Brain pericyte (primary cell): Measurements from ENCODE around the gene CNKSR1.

ENCODE experiments used
- DNase-seq: peaks from one replicate; pipeline ENCODE4 v3.0.0-alpha.2; 2012; ENCODE audit warnings: low read depth, low spot score

CNKSR1 gene

GRCh38 chr1:26160527-26161414, 16.5 kb upstream of the CNKSR1 start:
- no peak for DNase-seq

- no peak for DNase-seq
Observed at GRCh38 chr1:26161415-26162219, 15.7 kb upstream of the CNKSR1 start.

GRCh38 chr1:26162220-26162709, 15.0 kb upstream of the CNKSR1 start:
- no peak for DNase-seq

- no peak for DNase-seq
Observed at GRCh38 chr1:26163684-26164035, 13.6 kb upstream of the CNKSR1 start.

GRCh38 chr1:26164036-26164860, 13.0 kb upstream of the CNKSR1 start:
- DNase-seq, result no peak

- no peak for DNase-seq
Observed at GRCh38 chr1:26164861-26165842, 12.1 kb upstream of the CNKSR1 start.

- DNase-seq, result no peak
Observed at GRCh38 chr1:26166719-26167281, 10.5 kb upstream of the CNKSR1 start.

- DNase-seq, result no peak
Observed at GRCh38 chr1:26168410-26169197, 8.7 kb upstream of the CNKSR1 start, which contains the start of gene C1orf232. TSS of gene C1orf232 (minus strand) at chr1:26168963. CDS start at chr1:26168499, 464 bp downstream.

- DNase-seq, result no peak
Observed at GRCh38 chr1:26169198-26169554, 8.1 kb upstream of the CNKSR1 start.

GRCh38 chr1:26169669-26170471, 7.4 kb upstream of the CNKSR1 start, which contains the start of gene ZNF593:
TSS of gene ZNF593 (plus strand) at chr1:26169908. CDS start at chr1:26169984, 76 bp downstream.
- DNase-seq, result peak; percentile 56

- DNase-seq, result no peak
Observed at GRCh38 chr1:26170472-26170821, 6.8 kb upstream of the CNKSR1 start.

- no peak for DNase-seq
Observed at GRCh38 chr1:26171084-26172072, 5.9 kb upstream of the CNKSR1 start, which contains the start of gene ZNF593OS. TSS of gene ZNF593OS (minus strand) at chr1:26171832. CDS start at chr1:26171661, 171 bp downstream.

GRCh38 chr1:26175346-26175745, 1.9 kb upstream of the CNKSR1 start:
- no peak for DNase-seq

- no peak for DNase-seq
Observed at GRCh38 chr1:26180010-26180506, 2.8 kb downstream of the CNKSR1 start.

GRCh38 chr1:26181586-26182382, 4.5 kb downstream of the CNKSR1 start:
- DNase-seq, result no peak

- DNase-seq, result no peak
Observed at GRCh38 chr1:26182383-26182696, 5.0 kb downstream of the CNKSR1 start.
